Left colon (tissue), 2 donors: ENCODE data around the gene HILPDA. TPM values are rescaled to one million over a fixed set of nuclear protein-coding genes. Genes with fewer than 3 reads are reported as not detected.
"Not testable (repeated sequence)": the region's sequence is repeated elsewhere in the genome, so short reads cannot be mapped to it uniquely, and the experiment has no call there.

Experiments used
- ATAC-seq: fragments of 200-7000 bp; cut with Tn5 transposase; one replicate; pipeline ENCODE4 v1.9.1; 2020; ENCODE audit warnings: mild to moderate bottlenecking, moderate library complexity
- DNase-seq, 2 donors: peaks; one replicate each; pipeline ENCODE4 v3.0.0-alpha.2; 2020
- intact Hi-C, 2 donors: fragments of 100-400 bp; cut with DNase I in 1 of 2; cut with micrococcal nuclease in 1 of 2; formaldehyde crosslinking; loops; one replicate each; pipeline versions ENCODE4 v1.11.2 to v1.14.0; 2022; cut with DNase I, micrococcal nuclease
- total RNA-seq, 2 donors: library from RNA; stranded (reverse); fragmentation: NEBNext Ultra II Directional; extraction: Animal tissue kit (Norgen Biotek cat#: 25700); gene quantifications; one replicate each; pipeline ENCODE4 v1.2.1, GENCODE V29; 2021
- donor health status: DM: no; HTN: no; CAD: no.
- donor health status: DM: yes; HTN: yes; CAD: no.

The HILPDA gene
- total RNA-seq, 2 donors from 2014 or later: 5.8 to 7.3 TPM

GRCh38 chr7:128507321-128507993 is 51.8 kb downstream of the HILPDA start:
- intact Hi-C loops, ATAC-seq, DNase-seq: not testable (repeated sequence)

Other genes with a start within 250 kb of the HILPDA start
- under 1 TPM in 1 of 2 donors, not detected in 1; 0.75 TPM for gene LEP, start 214.6 kb upstream of the HILPDA start, total RNA-seq
- 10 to 100 TPM; 19.6 to 26.8 TPM for gene RBM28, start 112.0 kb upstream of the HILPDA start, total RNA-seq
- gene PRRT4, start 94.2 kb upstream of the HILPDA start, total RNA-seq: under 1 TPM in 1 of 2 donors, not detected in 1; 0.20 TPM
- gene IMPDH1, start 45.9 kb upstream of the HILPDA start, total RNA-seq: 10 to 100 TPM; 29.0 to 31.2 TPM
- 10 to 100 TPM; 24.7 to 28.0 TPM for gene METTL2B, start 20.9 kb downstream of the HILPDA start, total RNA-seq
- gene GARIN1A, start 216.4 kb downstream of the HILPDA start, total RNA-seq: 1 to 10 TPM in 1 of 2 donors, under 1 TPM in 1; 0.81 to 1.6 TPM